Upper lobe of right lung (tissue), 1 donor: ENCODE data around the gene ETV7. TPM values are rescaled to one million over a fixed set of nuclear protein-coding genes. Genes with fewer than 3 reads are reported as not detected.
"Not testable (repeated sequence)": the region's sequence is repeated elsewhere in the genome, so short reads cannot be mapped to it uniquely, and the experiment has no call there.

ENCODE experiments used
- ATAC-seq: fragments of 200-7000 bp; cut with Tn5 transposase; one replicate; pipeline ENCODE4 v1.9.1; 2020; ENCODE audit warnings: mild to moderate bottlenecking, moderate library complexity
- DNase-seq: peaks from one replicate; pipeline ENCODE4 v3.0.0-alpha.2; 2020
- H3K27ac ChIP-seq: fragments of 200-600 bp; one replicate; pipeline ENCODE4 v1.8.0; 2022
- H3K27me3 ChIP-seq: fragments of 200-600 bp; one replicate; pipeline ENCODE4 v1.8.0; 2022; ENCODE audit warnings: mild to moderate bottlenecking
- H3K36me3 ChIP-seq: fragments of 200-600 bp; one replicate; pipeline ENCODE4 v1.8.0; 2022
- H3K4me1 ChIP-seq: fragments of 200-600 bp; one replicate; pipeline ENCODE4 v1.8.0; 2022
- H3K4me3 ChIP-seq: fragments of 200-600 bp; one replicate; pipeline ENCODE4 v1.8.0; 2022; ENCODE audit warnings: mild to moderate bottlenecking
- H3K9me3 ChIP-seq: fragments of 200-600 bp; one replicate; pipeline ENCODE4 v1.8.0; 2022
- intact Hi-C: fragments of 100-400 bp; cut with DNase I; formaldehyde crosslinking; loops from one replicate; pipeline ENCODE4 v1.11.0; 2022
- total RNA-seq: library from RNA; stranded (reverse); fragmentation: NEBNext Ultra II Directional; extraction: Animal tissue kit (Norgen Biotek cat#: 25700); gene quantifications from one replicate; pipeline ENCODE4 v1.2.1, GENCODE V29; 2021
- TF ChIP-seq, protein P1 (sequence below): fragments of 200-600 bp; IDR thresholded peaks from one replicate; pipeline ENCODE4 v1.8.0; 2022; ENCODE audit warnings: antibody characterized with exemption
- donor health status: DM: no; HTN: yes; CAD: no; lungs with severe emphysema.

The ETV7 gene
- total RNA-seq, 1 donor from 2014 or later, result 6.3 TPM

- Histone ChIP-seq H3K27ac (peak overlapping the region; percentile 66), H3K4me3 (no peak overlapping the region), H3K9me3 (no peaks in the 10 kb centered on the region), H3K36me3 (no peaks in the 10 kb centered on the region), H3K27me3 (no peaks in the 10 kb centered on the region), H3K4me1 (peaks cover 3% of the 10 kb centered on the region)
- TF ChIP-seq, protein P1, sequence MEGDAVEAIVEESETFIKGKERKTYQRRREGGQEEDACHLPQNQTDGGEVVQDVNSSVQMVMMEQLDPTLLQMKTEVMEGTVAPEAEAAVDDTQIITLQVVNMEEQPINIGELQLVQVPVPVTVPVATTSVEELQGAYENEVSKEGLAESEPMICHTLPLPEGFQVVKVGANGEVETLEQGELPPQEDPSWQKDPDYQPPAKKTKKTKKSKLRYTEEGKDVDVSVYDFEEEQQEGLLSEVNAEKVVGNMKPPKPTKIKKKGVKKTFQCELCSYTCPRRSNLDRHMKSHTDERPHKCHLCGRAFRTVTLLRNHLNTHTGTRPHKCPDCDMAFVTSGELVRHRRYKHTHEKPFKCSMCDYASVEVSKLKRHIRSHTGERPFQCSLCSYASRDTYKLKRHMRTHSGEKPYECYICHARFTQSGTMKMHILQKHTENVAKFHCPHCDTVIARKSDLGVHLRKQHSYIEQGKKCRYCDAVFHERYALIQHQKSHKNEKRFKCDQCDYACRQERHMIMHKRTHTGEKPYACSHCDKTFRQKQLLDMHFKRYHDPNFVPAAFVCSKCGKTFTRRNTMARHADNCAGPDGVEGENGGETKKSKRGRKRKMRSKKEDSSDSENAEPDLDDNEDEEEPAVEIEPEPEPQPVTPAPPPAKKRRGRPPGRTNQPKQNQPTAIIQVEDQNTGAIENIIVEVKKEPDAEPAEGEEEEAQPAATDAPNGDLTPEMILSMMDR, result no peak
- ATAC-seq (peak; percentile 91), DNase-seq (no peak)
- intact Hi-C loops, result no loop called here
Observed at GRCh38 chr6:36368921-36369865, 18.3 kb downstream of the ETV7 start.

- no peaks in the 10 kb centered on the region for H3K36me3 ChIP-seq
- TF ChIP-seq, protein P1, result no peak
- intact Hi-C loops, result no loop called here
- ATAC-seq (no peak), DNase-seq (no peak)
- H3K4me1 ChIP-seq, result peaks cover 3% of the 10 kb centered on the region
- no peak overlapping the region for H3K27ac ChIP-seq
- H3K27me3 ChIP-seq, result no peaks in the 10 kb centered on the region
- no peaks in the 10 kb centered on the region for H3K9me3 ChIP-seq
- no peak overlapping the region for H3K4me3 ChIP-seq
Observed at GRCh38 chr6:36368421-36368820, 19.0 kb downstream of the ETV7 start.

- ATAC-seq (no peak), DNase-seq (no peak)
- H3K9me3 ChIP-seq, result no peaks in the 10 kb centered on the region
- no peak overlapping the region for H3K27ac ChIP-seq
- intact Hi-C loops, result no loop called here
- H3K4me3 ChIP-seq, result no peak overlapping the region
- no peaks in the 10 kb centered on the region for H3K27me3 ChIP-seq
- peaks cover 3% of the 10 kb centered on the region for H3K4me1 ChIP-seq
- TF ChIP-seq, protein P1, result no peak
- H3K36me3 ChIP-seq, result no peaks in the 10 kb centered on the region
Observed at GRCh38 chr6:36367743-36368142, 19.7 kb downstream of the ETV7 start.

DNA sequence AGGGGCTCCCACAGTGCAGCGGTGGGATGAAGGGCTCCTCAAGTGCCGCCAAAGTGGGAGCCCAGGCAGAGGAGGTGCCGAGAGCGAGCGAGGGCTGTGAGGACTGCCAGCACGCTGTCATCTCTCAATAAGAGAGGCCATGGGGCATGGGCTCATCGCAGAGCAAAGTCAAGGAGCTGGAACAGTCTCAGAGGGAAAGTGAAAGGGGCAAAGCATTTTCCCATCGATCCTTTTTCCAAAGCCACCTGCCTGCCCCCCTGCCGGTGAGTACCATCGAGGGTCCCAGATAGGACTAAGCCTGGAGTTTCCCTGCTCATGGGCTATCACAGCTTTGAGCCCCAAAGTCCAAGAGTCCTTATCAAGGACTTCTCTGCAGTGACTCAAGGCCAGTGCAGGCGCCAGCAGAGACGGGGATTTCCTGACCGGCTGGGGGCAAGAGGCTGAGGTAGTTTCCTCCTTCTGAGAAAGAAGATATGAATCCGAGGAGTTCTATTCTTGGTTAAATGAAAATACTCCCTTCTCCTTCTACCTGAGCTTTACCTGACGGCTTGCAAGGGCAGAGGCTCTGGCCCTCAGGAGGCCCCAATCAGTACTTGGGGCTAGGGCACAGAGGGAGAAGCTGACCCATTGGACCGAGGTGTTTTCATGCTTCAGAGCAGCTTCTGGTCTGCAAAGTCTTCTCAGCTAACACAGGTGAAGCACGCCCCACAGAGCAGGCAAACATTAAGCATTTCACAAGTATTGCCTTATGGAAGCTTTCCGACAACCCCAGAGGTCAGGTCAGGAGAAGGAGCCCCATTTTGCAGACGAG is 22.6 kb downstream of the ETV7 start:
- H3K9me3 ChIP-seq, result no peaks in the 10 kb centered on the region
- H3K4me1 ChIP-seq, result peaks cover 3% of the 10 kb centered on the region
- intact Hi-C loops, result no loop called here

DNA sequence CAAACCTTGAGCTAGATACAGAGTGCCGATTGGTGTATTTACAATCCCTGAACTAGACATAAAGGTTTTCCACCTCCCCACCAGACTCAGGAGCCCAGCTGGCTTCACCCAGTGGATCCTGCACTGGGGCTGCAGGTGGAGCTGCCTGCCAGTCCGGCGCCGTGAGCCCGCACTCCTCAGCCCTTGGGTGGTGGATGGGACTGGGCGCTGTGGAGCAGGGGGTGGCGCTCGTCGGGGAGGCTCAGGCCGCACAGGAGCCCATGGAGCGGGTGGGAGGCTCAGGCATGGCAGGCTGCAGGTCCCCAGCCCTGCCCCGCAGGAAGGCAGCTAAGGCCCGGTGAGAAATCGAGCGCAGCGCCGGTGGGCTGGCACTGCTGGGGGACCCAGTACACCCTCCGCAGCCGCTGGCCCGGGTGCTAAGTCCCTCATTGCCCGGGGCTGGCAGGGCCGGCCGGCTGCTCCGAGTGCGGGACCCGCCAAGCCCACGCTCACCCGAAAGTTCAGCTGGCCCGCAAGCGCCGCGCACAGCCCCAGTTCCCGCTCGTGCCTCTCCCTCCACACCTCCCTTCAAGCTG is 23.3 kb downstream of the ETV7 start:
- H3K4me1 ChIP-seq, DNase-seq, H3K9me3 ChIP-seq, ATAC-seq, H3K27me3 ChIP-seq, intact Hi-C loops, H3K36me3 ChIP-seq, H3K4me3 ChIP-seq, H3K27ac ChIP-seq: not testable (repeated sequence)

More for the DNA sequence above, 22.6 kb downstream of the ETV7 start:
- no peaks in the 10 kb centered on the region for H3K36me3 ChIP-seq
- H3K4me3 ChIP-seq, result no peak overlapping the region
- TF ChIP-seq, protein P1, result no peak
- ATAC-seq (peak; percentile 17), DNase-seq (no peak)
- no peak overlapping the region for H3K27ac ChIP-seq
- H3K27me3 ChIP-seq, result no peaks in the 10 kb centered on the region

DNA sequence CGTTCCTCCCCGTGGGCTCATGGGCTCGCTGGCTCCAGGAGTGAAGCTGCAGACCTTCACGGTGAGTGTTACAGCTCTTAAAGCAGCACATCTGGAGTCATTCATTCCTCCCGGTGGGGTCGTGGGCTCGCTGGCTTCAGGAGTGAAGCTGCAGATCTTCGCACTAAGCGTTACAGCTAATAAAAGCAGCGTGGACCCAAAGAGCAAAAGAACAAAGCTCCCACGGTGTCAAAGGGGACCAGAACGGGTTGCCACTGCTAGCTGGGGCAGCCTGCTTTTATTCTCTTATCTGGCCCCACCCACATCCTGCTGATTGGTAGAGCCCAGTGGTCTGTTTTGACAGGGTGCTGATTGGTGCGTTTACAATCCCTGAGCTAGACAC is 24.1 kb downstream of the ETV7 start:
- intact Hi-C loops, H3K36me3 ChIP-seq, H3K9me3 ChIP-seq, ATAC-seq, DNase-seq, H3K27me3 ChIP-seq, H3K4me1 ChIP-seq, H3K4me3 ChIP-seq, H3K27ac ChIP-seq: not testable (repeated sequence)
